Naive thymus-derived CD8-positive, alpha-beta T cell (primary cell): ENCODE results near the gene PPP1R1C. TPM values are rescaled to one million over a fixed set of nuclear protein-coding genes. Genes with fewer than 3 reads are reported as not detected.

Source experiments
- ATAC-seq, 2 donors: fragments of 150-1000 bp; cut with Tn5 transposase in 1 of 2; sonication (Bioruptor Pico), chemical (Tn5 transposase) in 1 of 2; 1 replicate in 1 of 2; 2 replicates in 1 of 2; pipeline ENCODE4 v1.10.0; 2021; ENCODE audit warnings: mild to moderate bottlenecking in 2 of 2, moderate library complexity in 2 of 2
- POLR2A ChIA-PET: fragments of 350-600 bp; sonication (Branson Sonifier 250); formaldehyde crosslinking; loops from one replicate; lab custom pipeline; 2021; ENCODE audit warnings: antibody characterized with exemption; lab: Charles Lee
- DNase-seq, 10 donors: peaks; one replicate each; pipeline versions ENCODE4 v3.0.0 to v3.0.0-alpha.2; 2020 to 2022
- H3K27ac Mint-ChIP-seq, 10 donors: one replicate each; pipeline ENCODE4 v1.8.0; 2020 to 2022; ENCODE audit warnings: mild to moderate bottlenecking in 10 of 10, mixed read lengths in 10 of 10, moderate library complexity in 4 of 10, inconsistent platforms in 1 of 10
- H3K27me3 Mint-ChIP-seq, 5 donors: one replicate each; pipeline ENCODE4 v1.8.0; 2021 to 2022; ENCODE audit warnings: mixed read lengths in 5 of 5
- H3K36me3 Mint-ChIP-seq, 3 donors: one replicate each; pipeline ENCODE4 v1.8.0; 2020 to 2022; ENCODE audit warnings: mixed read lengths in 3 of 3, mild to moderate bottlenecking in 2 of 3, inconsistent platforms in 1 of 3
- H3K4me1 Mint-ChIP-seq, 4 donors: one replicate each; pipeline ENCODE4 v1.8.0; 2021 to 2022; ENCODE audit warnings: mixed read lengths in 4 of 4
- H3K4me3 Mint-ChIP-seq, 10 donors: one replicate each; pipeline ENCODE4 v1.8.0; 2020 to 2022; ENCODE audit warnings: mild to moderate bottlenecking in 10 of 10, mixed read lengths in 10 of 10, moderate library complexity in 6 of 10, inconsistent platforms in 1 of 10
- H3K9me3 Mint-ChIP-seq, 9 donors: one replicate each; pipeline ENCODE4 v1.8.0; 2020 to 2022; ENCODE audit warnings: mixed read lengths in 9 of 9, mild to moderate bottlenecking in 3 of 9, inconsistent platforms in 1 of 9, moderate library complexity in 1 of 9
- polyA plus RNA-seq, 3 donors: library from polyadenylated mRNA; unstranded; fragments of 300-500 nt; fragmentation: Illumina TruSeq; gene quantifications; one replicate each; pipeline ENCODE4 v1.2.3, GENCODE V29; 2021
- total RNA-seq, 8 experiments: library from RNA in 2 of 8; stranded (reverse) in 2 of 8; gene quantifications; one replicate each; pipeline ENCODE4 v1.2.3 and lab custom pipeline; 2021 to 2026

The PPP1R1C gene
- total and polyA plus RNA-seq, 5 experiments from 2014 or later = not detected

DNA sequence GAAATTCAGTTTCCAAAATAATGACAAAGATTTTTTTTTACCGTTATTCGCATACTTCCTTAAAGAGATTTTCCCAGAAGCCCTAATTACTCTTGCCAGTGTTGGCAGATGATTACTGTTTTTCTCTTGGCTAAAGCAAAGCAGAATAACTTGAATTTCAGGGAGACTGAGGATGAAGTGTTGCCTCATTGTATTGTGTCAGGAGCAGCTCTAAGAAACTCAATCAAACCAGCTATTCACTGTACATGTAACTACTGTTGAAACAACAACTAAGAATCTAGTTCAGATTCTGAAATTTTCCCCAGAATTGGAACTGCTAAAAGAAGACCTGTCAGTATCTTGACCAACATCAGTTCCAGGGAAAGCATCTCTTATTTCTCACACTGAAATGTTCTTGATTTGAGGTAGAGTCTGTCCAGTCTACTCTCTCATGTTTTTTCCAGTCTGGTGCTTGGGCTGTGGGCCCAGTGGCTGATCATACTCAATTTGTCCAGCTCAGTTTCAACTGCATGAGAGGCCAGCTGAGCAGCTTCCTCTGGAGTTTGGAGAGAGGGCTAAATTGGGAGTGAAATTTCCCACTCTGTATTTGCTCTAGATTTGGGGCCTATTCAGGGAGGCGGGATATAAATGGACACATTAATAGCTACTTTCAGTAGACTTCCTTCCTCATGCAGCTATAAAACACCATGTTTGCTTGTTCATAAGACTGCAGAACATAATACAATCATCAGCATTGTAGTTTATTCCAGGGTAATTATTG, 78.5 kb downstream of the PPP1R1C start:
- ATAC-seq = no peak
- no peaks in the 10 kb centered on the region for H3K9me3 Mint-ChIP-seq
- H3K27ac Mint-ChIP-seq = no peak overlapping the region
- POLR2A ChIA-PET = no interaction called here
- H3K27me3 Mint-ChIP-seq = no peaks in the 10 kb centered on the region
- DNase-seq = no peak
- H3K4me3 Mint-ChIP-seq = no peak overlapping the region
- no peaks in the 10 kb centered on the region for H3K4me1 Mint-ChIP-seq
- no peaks in the 10 kb centered on the region for H3K36me3 Mint-ChIP-seq

GRCh38 chr2:182066400-182067087, 80.9 kb downstream of the PPP1R1C start:
- ATAC-seq (no peak), DNase-seq (no peak)
- Mint-ChIP-seq H3K4me3 (no peak overlapping the region), H3K4me1 (no peaks in the 10 kb centered on the region), H3K9me3 (no peaks in the 10 kb centered on the region), H3K27ac (no peak overlapping the region), H3K27me3 (no peaks in the 10 kb centered on the region), H3K36me3 (no peaks in the 10 kb centered on the region)
- POLR2A ChIA-PET = no interaction called here

DNA sequence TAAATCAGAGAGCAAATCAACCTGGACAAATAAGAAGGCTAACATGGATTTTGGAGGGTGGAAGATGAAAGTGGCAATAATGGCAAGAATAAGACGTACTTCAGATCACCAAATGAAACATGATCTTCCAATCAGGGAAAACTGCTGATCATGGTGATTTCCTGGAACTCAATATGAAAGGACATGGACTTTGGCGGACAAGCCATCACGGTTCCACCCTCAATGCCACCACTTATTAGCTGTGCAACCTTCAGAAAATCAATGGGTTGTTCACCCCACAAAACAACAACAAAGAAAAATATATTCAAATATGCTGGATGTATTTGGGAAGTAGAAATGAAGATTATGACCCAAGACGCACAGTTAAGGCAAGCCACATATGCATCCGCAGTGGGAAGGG, 81.7 kb downstream of the PPP1R1C start:
- Mint-ChIP-seq H3K9me3 (no peaks in the 10 kb centered on the region), H3K4me3 (no peak overlapping the region), H3K4me1 (no peaks in the 10 kb centered on the region), H3K27me3 (no peaks in the 10 kb centered on the region), H3K36me3 (no peaks in the 10 kb centered on the region), H3K27ac (no peak overlapping the region)
- POLR2A ChIA-PET = no interaction called here
- ATAC-seq = no peak
- no peak for DNase-seq

GRCh38 chr2:182068811-182069210, 83.2 kb downstream of the PPP1R1C start:
- Mint-ChIP-seq H3K4me1 (no peaks in the 10 kb centered on the region), H3K27me3 (peaks cover 0 to 4% (median 0%) of the 10 kb centered on the region in 5 donors), H3K36me3 (no peaks in the 10 kb centered on the region), H3K9me3 (no peaks in the 10 kb centered on the region), H3K27ac (no peak overlapping the region), H3K4me3 (no peak overlapping the region)
- POLR2A ChIA-PET = no interaction called here
- no peak for ATAC-seq
- no peak for DNase-seq

- Mint-ChIP-seq H3K9me3 (no peaks in the 10 kb centered on the region), H3K4me3 (no peak overlapping the region), H3K27me3 (peaks cover 0 to 4% (median 0%) of the 10 kb centered on the region in 5 donors), H3K4me1 (no peaks in the 10 kb centered on the region), H3K27ac (no peak overlapping the region), H3K36me3 (no peaks in the 10 kb centered on the region)
- DNase-seq (no peak), ATAC-seq (no peak)
- POLR2A ChIA-PET = no interaction called here
These were observed 83.8 kb downstream of the PPP1R1C start for GRCh38 chr2:182069416-182069815.

DNA sequence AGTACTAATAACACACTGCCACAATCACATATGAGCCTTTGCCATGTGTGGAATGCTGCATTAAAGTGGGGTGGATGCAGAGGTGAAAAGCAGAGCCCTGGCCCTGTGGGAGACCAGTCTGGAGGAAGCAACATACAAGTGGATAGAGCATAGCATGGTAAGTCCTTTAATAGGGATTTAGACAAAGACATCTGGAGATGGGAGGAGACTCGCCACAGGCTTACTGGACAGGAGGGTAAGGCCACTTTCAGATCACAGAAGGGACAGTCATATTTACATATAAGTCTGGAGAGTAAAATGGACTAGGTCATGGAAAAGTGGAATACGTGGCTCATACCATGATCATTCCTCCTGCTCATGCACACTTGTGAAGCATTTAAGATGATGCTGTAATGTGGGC, 84.3 kb downstream of the PPP1R1C start:
- Mint-ChIP-seq H3K9me3 (no peaks in the 10 kb centered on the region), H3K27ac (no peak overlapping the region), H3K27me3 (peaks cover 0 to 4% (median 0%) of the 10 kb centered on the region in 5 donors), H3K4me3 (no peak overlapping the region), H3K4me1 (no peaks in the 10 kb centered on the region), H3K36me3 (no peaks in the 10 kb centered on the region)
- DNase-seq (no peak), ATAC-seq (no peak)
- POLR2A ChIA-PET = no interaction called here

DNA sequence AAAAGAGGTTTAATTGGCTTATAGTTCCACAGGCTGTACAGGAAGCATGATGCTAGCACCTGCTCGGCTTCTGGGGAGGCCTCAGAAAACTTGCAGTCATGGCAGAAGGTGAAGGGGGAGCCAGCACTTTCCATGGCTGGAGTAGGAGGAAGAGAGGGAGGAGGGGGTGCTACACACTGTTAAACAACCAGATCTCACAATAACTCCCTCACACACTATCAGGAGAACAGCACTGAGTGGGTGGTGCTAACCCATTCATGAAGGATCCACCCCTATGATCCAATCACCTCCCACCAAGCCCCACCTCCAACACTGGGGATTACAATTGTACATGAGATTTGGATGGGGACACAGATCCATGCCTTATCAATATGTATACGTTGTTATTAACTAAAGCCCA, 85.1 kb downstream of the PPP1R1C start:
- ATAC-seq (no peak), DNase-seq (no peak)
- H3K4me3 Mint-ChIP-seq = no peak overlapping the region
- POLR2A ChIA-PET = no interaction called here
- no peaks in the 10 kb centered on the region for H3K4me1 Mint-ChIP-seq
- H3K27me3 Mint-ChIP-seq = peaks cover 0 to 4% (median 2%) of the 10 kb centered on the region in 5 donors
- no peaks in the 10 kb centered on the region for H3K9me3 Mint-ChIP-seq
- no peaks in the 10 kb centered on the region for H3K36me3 Mint-ChIP-seq
- H3K27ac Mint-ChIP-seq = no peak overlapping the region

GRCh38 chr2:182072861-182073260, 87.2 kb downstream of the PPP1R1C start:
- POLR2A ChIA-PET = no interaction called here
- Mint-ChIP-seq H3K36me3 (no peaks in the 10 kb centered on the region), H3K27me3 (peaks cover 0 to 4% (median 2%) of the 10 kb centered on the region in 5 donors), H3K4me1 (no peaks in the 10 kb centered on the region), H3K4me3 (no peak overlapping the region), H3K9me3 (no peaks in the 10 kb centered on the region), H3K27ac (no peak overlapping the region)
- DNase-seq (no peak), ATAC-seq (no peak)

DNA sequence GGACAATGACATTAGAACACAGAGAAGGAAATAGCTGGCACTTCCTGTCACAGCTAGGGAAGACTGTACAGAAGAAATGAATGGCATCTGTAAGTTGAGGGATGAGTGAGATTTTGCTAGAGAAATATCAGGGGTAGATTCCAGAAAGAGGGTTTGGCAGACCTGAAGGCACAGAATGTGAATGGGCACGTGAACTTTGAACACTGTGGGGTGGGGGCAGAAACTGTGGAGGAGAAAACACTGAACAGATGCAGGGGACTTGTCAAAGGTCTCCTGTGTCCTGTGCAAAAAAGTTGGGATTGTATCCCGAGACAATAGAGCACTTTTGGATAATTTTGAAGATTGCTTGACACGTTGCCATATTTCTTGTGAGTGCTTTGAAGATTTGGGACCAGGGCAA, 88.0 kb downstream of the PPP1R1C start:
- Mint-ChIP-seq H3K36me3 (no peaks in the 10 kb centered on the region), H3K9me3 (no peaks in the 10 kb centered on the region), H3K27me3 (peaks cover 0 to 4% (median 2%) of the 10 kb centered on the region in 5 donors), H3K27ac (no peak overlapping the region), H3K4me1 (no peaks in the 10 kb centered on the region), H3K4me3 (no peak overlapping the region)
- no peak for ATAC-seq
- POLR2A ChIA-PET = no interaction called here
- DNase-seq = no peak

- H3K4me3 Mint-ChIP-seq = no peak overlapping the region
- no peak overlapping the region for H3K27ac Mint-ChIP-seq
- H3K27me3 Mint-ChIP-seq = peaks cover 0 to 4% (median 2%) of the 10 kb centered on the region in 5 donors
- H3K36me3 Mint-ChIP-seq = no peaks in the 10 kb centered on the region
- ATAC-seq (no peak), DNase-seq (no peak)
- H3K9me3 Mint-ChIP-seq = no peaks in the 10 kb centered on the region
- POLR2A ChIA-PET = no interaction called here
- no peaks in the 10 kb centered on the region for H3K4me1 Mint-ChIP-seq
These were observed 91.4 kb downstream of the PPP1R1C start for GRCh38 chr2:182077023-182077422.

DNA sequence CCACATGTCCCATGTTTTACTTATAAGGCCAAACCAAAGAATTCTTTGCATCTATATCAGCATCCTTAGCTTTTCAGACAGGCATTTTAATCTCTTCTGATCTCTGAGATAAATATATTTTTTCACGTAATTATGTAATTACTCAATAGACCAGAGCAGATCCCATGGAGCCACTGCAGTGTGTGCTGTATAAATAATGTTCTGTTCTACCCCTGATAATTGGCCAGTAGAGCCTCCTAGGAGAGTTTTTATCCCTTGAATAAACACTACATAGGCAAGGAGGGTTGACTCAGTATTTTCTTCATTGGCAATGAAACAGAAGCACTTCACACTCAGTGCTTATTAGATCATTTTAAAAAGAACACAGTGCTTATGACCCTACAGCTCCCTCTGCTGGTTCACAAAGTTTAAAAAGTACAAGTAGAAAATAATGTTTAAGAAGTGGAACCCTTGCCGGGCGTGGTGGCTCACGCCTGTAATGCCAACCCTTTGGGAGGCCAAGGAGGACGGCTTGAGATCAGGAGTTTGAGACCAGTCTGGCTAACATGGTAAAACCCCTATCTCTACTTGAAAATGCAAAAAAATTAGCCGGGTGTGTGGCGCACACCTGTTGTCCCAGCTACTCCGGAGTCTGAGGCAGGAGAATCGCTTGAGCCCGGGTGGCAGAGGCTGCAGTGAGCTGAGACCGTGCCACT, 91.9 kb downstream of the PPP1R1C start:
- DNase-seq (peak in 3 of 10 donors; percentile 7 to 21 (median 8)), ATAC-seq (no peak)
- Mint-ChIP-seq H3K4me1 (no peaks in the 10 kb centered on the region), H3K9me3 (no peaks in the 10 kb centered on the region), H3K36me3 (no peaks in the 10 kb centered on the region), H3K27me3 (peaks cover 0 to 4% (median 2%) of the 10 kb centered on the region in 5 donors), H3K27ac (no peak overlapping the region), H3K4me3 (no peak overlapping the region)
- POLR2A ChIA-PET = no interaction called here

- no peaks in the 10 kb centered on the region for H3K9me3 Mint-ChIP-seq
- H3K4me3 Mint-ChIP-seq = no peak overlapping the region
- POLR2A ChIA-PET = no interaction called here
- no peaks in the 10 kb centered on the region for H3K36me3 Mint-ChIP-seq
- H3K4me1 Mint-ChIP-seq = no peaks in the 10 kb centered on the region
- peaks cover 0 to 2% (median 0%) of the 10 kb centered on the region in 5 donors for H3K27me3 Mint-ChIP-seq
- DNase-seq = no peak
- no peak overlapping the region for H3K27ac Mint-ChIP-seq
- ATAC-seq = no peak
These were observed 93.4 kb downstream of the PPP1R1C start for GRCh38 chr2:182078988-182079602.

DNA sequence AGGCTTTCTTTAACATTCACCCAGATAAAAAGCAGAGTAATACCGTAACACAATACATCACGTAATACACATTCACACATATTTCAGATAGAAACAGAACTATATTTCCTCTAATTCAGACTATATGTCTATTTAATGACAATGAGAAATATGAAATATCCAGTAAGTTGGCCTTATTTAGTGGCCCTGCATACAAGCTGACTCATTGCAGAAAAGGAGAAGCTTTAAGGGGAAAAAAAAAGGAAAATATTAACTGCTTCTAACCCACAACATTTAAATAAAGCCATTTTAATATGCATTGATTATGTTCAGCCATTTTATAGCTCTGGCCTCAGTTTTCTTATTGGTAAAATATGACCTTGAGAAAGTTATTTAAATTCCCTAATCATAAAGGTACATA, 94.8 kb downstream of the PPP1R1C start:
- POLR2A ChIA-PET = no interaction called here
- no peak for DNase-seq
- no peak overlapping the region for H3K4me3 Mint-ChIP-seq
- ATAC-seq = no peak
- H3K27ac Mint-ChIP-seq = no peak overlapping the region
- no peaks in the 10 kb centered on the region for H3K4me1 Mint-ChIP-seq
- H3K9me3 Mint-ChIP-seq = no peaks in the 10 kb centered on the region
- H3K36me3 Mint-ChIP-seq = no peaks in the 10 kb centered on the region
- no peaks in the 10 kb centered on the region for H3K27me3 Mint-ChIP-seq
